Neural cell (in vitro differentiated cells): ENCODE results near the gene SLC44A5. TPM values are rescaled to one million over a fixed set of nuclear protein-coding genes. Genes with fewer than 3 reads are reported as not detected.
"Not testable (repeated sequence)": the region's sequence is repeated elsewhere in the genome, so short reads cannot be mapped to it uniquely, and the experiment has no call there.

ENCODE experiments used
- H2AFZ ChIP-seq: fragments of 200-600, 300-800 bp; sonication (generic), shearing (Covaris generic); 2 replicates; pipeline ENCODE4 v1.6.0; 2014; ENCODE audit warnings: low read depth, mild to moderate bottlenecking, antibody characterized with exemption, low read length, moderate library complexity
- H3F3A ChIP-seq: fragments of 200-600 bp; shearing (Covaris generic); 2 replicates; pipeline ENCODE4 v1.6.1; 2016; ENCODE audit warnings: mild to moderate bottlenecking, moderate library complexity, mixed read lengths, antibody characterized with exemption, low read length; ENCODE audit not compliant: insufficient read depth, poor library complexity, severe bottlenecking
- H3K27ac ChIP-seq: fragments of 200-600, 300-800 bp; sonication (generic), shearing (Covaris generic); 2 replicates; pipeline ENCODE4 v1.5.1; 2014; ENCODE audit warnings: mild to moderate bottlenecking, low read length, moderate library complexity
- H3K27me3 ChIP-seq: fragments of 300-800, 200-600 bp; sonication (generic), shearing (Covaris generic); 2 replicates; pipeline ENCODE4 v1.6.0; 2014; ENCODE audit warnings: mild to moderate bottlenecking, low read depth, low read length, moderate library complexity; ENCODE audit not compliant: insufficient read depth
- H3K36me3 ChIP-seq: fragments of 300-800, 200-600 bp; sonication (generic), shearing (Covaris generic); 2 replicates; pipeline ENCODE4 v1.5.1; 2014; ENCODE audit warnings: mild to moderate bottlenecking, antibody characterized with exemption, low read length, moderate library complexity; ENCODE audit not compliant: insufficient read depth
- H3K4me2 ChIP-seq: fragments of 300-800, 200-600 bp; sonication (generic), shearing (Covaris generic); 2 replicates; pipeline ENCODE4 v1.6.0; 2014; ENCODE audit warnings: mild to moderate bottlenecking, low read length
- H3K4me3 ChIP-seq: fragments of 300-800, 200-600 bp; sonication (generic), shearing (Covaris generic); 2 replicates; pipeline ENCODE4 v1.5.1; 2014; ENCODE audit warnings: mild to moderate bottlenecking, low read length, moderate library complexity
- H3K79me2 ChIP-seq: fragments of 200-600 bp; shearing (Covaris generic); replicated peaks from 2 replicates; pipeline ENCODE4 v1.6.0; 2014; ENCODE audit warnings: mild to moderate bottlenecking, low read length, moderate library complexity; ENCODE audit not compliant: insufficient read depth
- H3K9ac ChIP-seq: fragments of 300-800, 200-600 bp; sonication (generic), shearing (Covaris generic); 2 replicates; pipeline ENCODE4 v1.6.1; 2016; ENCODE audit warnings: mild to moderate bottlenecking, low read length, mixed read lengths
- H3K9me2 ChIP-seq: fragments of 200-600 bp; shearing (Covaris generic); 2 replicates; pipeline ENCODE4 v1.6.1; 2016; ENCODE audit warnings: mild to moderate bottlenecking, low read length, mixed read lengths; ENCODE audit not compliant: insufficient read depth
- H3K9me3 ChIP-seq: fragments of 200-600, 300-800 bp; sonication (generic), shearing (Covaris generic); 2 replicates; pipeline ENCODE4 v1.6.1; 2016; ENCODE audit warnings: mild to moderate bottlenecking, mixed run types, low read length, moderate library complexity, mixed read lengths
- H4K20me1 ChIP-seq: fragments of 200-600 bp; shearing (Covaris generic); 2 replicates; pipeline ENCODE4 v1.6.1; 2016; ENCODE audit warnings: mild to moderate bottlenecking, mixed run types; ENCODE audit not compliant: insufficient read depth
- EP300 ChIP-seq: fragments of 450-650 bp; conservative IDR thresholded peaks from 2 replicates; pipeline ENCODE4 v1.6.1; 2014; ENCODE audit warnings: antibody characterized with exemption, mild to moderate bottlenecking, moderate library complexity; ENCODE audit not compliant: poor library complexity, severe bottlenecking
- EZH2 ChIP-seq: fragments of 200-600, 300-800 bp; shearing (Covaris generic), sonication (generic); IDR thresholded peaks from 2 replicates; pipeline ENCODE4 v1.6.1; 2014; ENCODE audit warnings: antibody characterized with exemption, low read length, borderline replicate concordance, mild to moderate bottlenecking; ENCODE audit not compliant: insufficient read depth, poor library complexity, severe bottlenecking
- MXI1 ChIP-seq: fragments of 450-650 bp; conservative IDR thresholded peaks from 2 replicates; pipeline ENCODE4 v1.6.1; 2014; ENCODE audit warnings: antibody characterized with exemption, mild to moderate bottlenecking; ENCODE audit not compliant: poor library complexity, severe bottlenecking
- POLR2AphosphoS5 ChIP-seq: IDR thresholded peaks from 2 replicates; pipeline ENCODE4 v1.6.1; 2012
- RAD21 ChIP-seq: fragments of 450-650 bp; conservative IDR thresholded peaks from 2 replicates; pipeline ENCODE4 v1.6.1; 2014; ENCODE audit warnings: antibody characterized with exemption, mild to moderate bottlenecking, moderate library complexity
- SMC3 ChIP-seq: fragments of 450-650 bp; conservative IDR thresholded peaks from 2 replicates; pipeline ENCODE4 v1.6.1; 2014; ENCODE audit warnings: antibody characterized with exemption, mild to moderate bottlenecking, moderate library complexity; ENCODE audit not compliant: poor library complexity
- TAF1 ChIP-seq: IDR thresholded peaks from 2 replicates; pipeline ENCODE4 v1.6.1; 2012; ENCODE audit warnings: low read depth
- polyA plus RNA-seq: library from polyadenylated mRNA; depleted of rRNA; stranded (reverse); fragments of >200 nt; gene quantifications from 2 replicates; pipeline ENCODE4 v1.2.3, GENCODE V29; 2014
- TF ChIP-seq, protein P1 (sequence below): fragments of 450-650 bp; IDR thresholded peaks from 2 replicates; pipeline ENCODE4 v1.5.1; 2014; ENCODE audit warnings: antibody characterized with exemption, mild to moderate bottlenecking, moderate library complexity; ENCODE audit not compliant: poor library complexity, severe bottlenecking
- TF ChIP-seq, protein P2 (sequence below): IDR thresholded peaks from 2 replicates; pipeline ENCODE4 v1.6.1; 2012; ENCODE audit warnings: borderline replicate concordance

Gene SLC44A5
- polyA plus RNA-seq, 1 donor from 2014 or later: 53.0 TPM

DNA sequence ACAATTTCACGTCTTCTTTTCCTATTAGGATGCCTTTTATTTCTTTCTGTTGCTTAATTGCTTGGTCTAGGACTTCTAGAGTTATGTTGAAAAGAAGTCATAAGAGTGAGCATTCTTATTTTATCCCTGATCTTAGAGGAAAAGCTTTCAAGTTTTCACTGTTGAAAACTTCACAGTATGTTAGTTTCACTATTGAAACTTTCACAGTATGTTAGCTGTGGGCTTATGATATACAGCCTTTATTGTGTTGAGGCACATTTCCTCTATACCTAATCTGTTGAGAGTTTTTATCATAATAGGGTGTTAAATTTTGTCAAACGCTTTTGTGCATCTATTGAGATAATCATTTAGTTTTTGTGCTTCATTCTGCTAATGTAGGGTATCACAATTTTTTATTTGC, 249.7 kb downstream of the SLC44A5 start:
- Histone ChIP-seq H3K9me3 (no peaks in the 10 kb centered on the region), H3K9me2 (no peaks in the 10 kb centered on the region), H2AFZ (no peak overlapping the region), H3F3A (no peaks in the 10 kb centered on the region), H3K27ac (no peak overlapping the region), H3K9ac (no peak overlapping the region), H3K79me2 (no peaks in the 10 kb centered on the region), H3K4me3 (no peak overlapping the region), H3K4me2 (no peak overlapping the region), H3K27me3 (no peaks in the 10 kb centered on the region), H3K36me3 (no peaks in the 10 kb centered on the region), H4K20me1 (no peaks in the 10 kb centered on the region)
- TF ChIP-seq, protein P1, sequence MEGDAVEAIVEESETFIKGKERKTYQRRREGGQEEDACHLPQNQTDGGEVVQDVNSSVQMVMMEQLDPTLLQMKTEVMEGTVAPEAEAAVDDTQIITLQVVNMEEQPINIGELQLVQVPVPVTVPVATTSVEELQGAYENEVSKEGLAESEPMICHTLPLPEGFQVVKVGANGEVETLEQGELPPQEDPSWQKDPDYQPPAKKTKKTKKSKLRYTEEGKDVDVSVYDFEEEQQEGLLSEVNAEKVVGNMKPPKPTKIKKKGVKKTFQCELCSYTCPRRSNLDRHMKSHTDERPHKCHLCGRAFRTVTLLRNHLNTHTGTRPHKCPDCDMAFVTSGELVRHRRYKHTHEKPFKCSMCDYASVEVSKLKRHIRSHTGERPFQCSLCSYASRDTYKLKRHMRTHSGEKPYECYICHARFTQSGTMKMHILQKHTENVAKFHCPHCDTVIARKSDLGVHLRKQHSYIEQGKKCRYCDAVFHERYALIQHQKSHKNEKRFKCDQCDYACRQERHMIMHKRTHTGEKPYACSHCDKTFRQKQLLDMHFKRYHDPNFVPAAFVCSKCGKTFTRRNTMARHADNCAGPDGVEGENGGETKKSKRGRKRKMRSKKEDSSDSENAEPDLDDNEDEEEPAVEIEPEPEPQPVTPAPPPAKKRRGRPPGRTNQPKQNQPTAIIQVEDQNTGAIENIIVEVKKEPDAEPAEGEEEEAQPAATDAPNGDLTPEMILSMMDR: no peak
- TF ChIP-seq SMC3 (no peak), TAF1 (no peak), EZH2 (no peak), MXI1 (no peak), EP300 (no peak), POLR2AphosphoS5 (no peak), RAD21 (no peak)
- TF ChIP-seq, protein P2, sequence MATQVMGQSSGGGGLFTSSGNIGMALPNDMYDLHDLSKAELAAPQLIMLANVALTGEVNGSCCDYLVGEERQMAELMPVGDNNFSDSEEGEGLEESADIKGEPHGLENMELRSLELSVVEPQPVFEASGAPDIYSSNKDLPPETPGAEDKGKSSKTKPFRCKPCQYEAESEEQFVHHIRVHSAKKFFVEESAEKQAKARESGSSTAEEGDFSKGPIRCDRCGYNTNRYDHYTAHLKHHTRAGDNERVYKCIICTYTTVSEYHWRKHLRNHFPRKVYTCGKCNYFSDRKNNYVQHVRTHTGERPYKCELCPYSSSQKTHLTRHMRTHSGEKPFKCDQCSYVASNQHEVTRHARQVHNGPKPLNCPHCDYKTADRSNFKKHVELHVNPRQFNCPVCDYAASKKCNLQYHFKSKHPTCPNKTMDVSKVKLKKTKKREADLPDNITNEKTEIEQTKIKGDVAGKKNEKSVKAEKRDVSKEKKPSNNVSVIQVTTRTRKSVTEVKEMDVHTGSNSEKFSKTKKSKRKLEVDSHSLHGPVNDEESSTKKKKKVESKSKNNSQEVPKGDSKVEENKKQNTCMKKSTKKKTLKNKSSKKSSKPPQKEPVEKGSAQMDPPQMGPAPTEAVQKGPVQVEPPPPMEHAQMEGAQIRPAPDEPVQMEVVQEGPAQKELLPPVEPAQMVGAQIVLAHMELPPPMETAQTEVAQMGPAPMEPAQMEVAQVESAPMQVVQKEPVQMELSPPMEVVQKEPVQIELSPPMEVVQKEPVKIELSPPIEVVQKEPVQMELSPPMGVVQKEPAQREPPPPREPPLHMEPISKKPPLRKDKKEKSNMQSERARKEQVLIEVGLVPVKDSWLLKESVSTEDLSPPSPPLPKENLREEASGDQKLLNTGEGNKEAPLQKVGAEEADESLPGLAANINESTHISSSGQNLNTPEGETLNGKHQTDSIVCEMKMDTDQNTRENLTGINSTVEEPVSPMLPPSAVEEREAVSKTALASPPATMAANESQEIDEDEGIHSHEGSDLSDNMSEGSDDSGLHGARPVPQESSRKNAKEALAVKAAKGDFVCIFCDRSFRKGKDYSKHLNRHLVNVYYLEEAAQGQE: no peak

DNA sequence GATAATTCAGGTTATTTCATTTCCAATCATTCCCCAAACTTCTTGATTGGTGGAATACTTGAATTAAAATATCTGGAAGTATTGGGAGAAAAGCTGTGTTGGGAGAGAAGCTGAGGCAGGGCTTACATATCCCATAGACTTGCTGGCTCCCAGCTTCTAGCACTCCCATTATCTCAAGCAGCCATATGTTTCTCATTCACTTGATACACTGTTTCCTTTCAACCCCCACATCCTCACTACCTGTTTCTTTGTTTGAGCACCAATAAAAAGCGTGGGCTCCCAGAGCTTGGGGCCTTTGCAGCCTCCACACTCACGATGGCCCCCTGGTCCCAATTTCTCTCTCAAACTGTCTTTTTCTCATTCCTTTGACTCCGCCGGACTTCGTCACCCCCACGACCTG, 256.6 kb downstream of the SLC44A5 start:
- not testable (repeated sequence) for H3F3A ChIP-seq, H3K27ac ChIP-seq, H3K27me3 ChIP-seq, H3K9me3 ChIP-seq, H3K36me3 ChIP-seq, H2AFZ ChIP-seq, H3K9me2 ChIP-seq, H3K9ac ChIP-seq, H3K4me2 ChIP-seq, H3K79me2 ChIP-seq, H4K20me1 ChIP-seq, H3K4me3 ChIP-seq

DNA sequence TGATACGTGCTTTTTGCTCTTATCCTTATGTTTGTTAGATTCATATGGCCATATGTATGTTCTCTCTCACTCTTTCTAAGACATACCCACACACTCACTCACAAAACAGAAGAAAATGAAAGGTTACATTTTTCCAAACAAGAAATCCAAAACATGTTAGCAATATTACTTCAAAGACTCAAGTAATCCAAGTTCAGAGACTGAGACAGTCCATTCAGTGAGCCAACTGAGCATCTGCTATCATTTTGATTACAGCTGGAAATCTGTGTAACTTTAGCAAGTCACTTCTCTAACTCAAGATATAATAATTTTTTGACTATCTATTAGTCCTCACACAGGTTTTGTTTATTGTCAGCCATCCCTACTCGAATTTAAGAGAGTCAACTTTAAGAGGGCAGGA, 257.9 kb downstream of the SLC44A5 start:
- no peaks in the 10 kb centered on the region for H3K9me2 ChIP-seq
- H3K27me3 ChIP-seq: no peaks in the 10 kb centered on the region
- no peak overlapping the region for H3K4me3 ChIP-seq
- TF ChIP-seq MXI1: no peak
- TF ChIP-seq EZH2: no peak
- no peak for TF ChIP-seq TAF1
- no peak for TF ChIP-seq RAD21
- TF ChIP-seq, protein P1: no peak
- no peak for TF ChIP-seq POLR2AphosphoS5
- TF ChIP-seq EP300: no peak
- no peak for TF ChIP-seq SMC3
- TF ChIP-seq, protein P2: no peak
- no peak overlapping the region for H3K9ac ChIP-seq
- H3K79me2 ChIP-seq: no peaks in the 10 kb centered on the region
- H2AFZ ChIP-seq: no peak overlapping the region
- peaks cover 5% of the 10 kb centered on the region for H3K9me3 ChIP-seq
- H3K36me3 ChIP-seq: no peaks in the 10 kb centered on the region
- H3K4me2 ChIP-seq: no peak overlapping the region
- no peaks in the 10 kb centered on the region for H4K20me1 ChIP-seq
- no peaks in the 10 kb centered on the region for H3F3A ChIP-seq
- no peak overlapping the region for H3K27ac ChIP-seq
